Epithelial cell of prostate (primary cell): ENCODE measurements around the gene CHPF.

Experiments used
- DNase-seq: peaks from one replicate; pipeline ENCODE4 v3.0.0-alpha.2; 2011; ENCODE audit warnings: low read depth, low spot score
- H3K27ac ChIP-seq: fragments of 450-650 bp; 2 replicates; pipeline ENCODE4 v1.5.1; 2017; ENCODE audit warnings: mild to moderate bottlenecking

CHPF gene

GRCh38 chr2:219515874-219516629, 27.6 kb downstream of the CHPF start:
- no peak for DNase-seq
- no peak overlapping the region for H3K27ac ChIP-seq

GRCh38 chr2:219514836-219515235, 28.8 kb downstream of the CHPF start:
- H3K27ac ChIP-seq: no peak overlapping the region

GRCh38 chr2:219514196-219514761, 29.3 kb downstream of the CHPF start, which contains the start of gene ASIC4:
ASIC4 (plus strand) TSS chr2:219514482; CDS start chr2:219514725, 243 bp downstream.
- no peak for DNase-seq
- H3K27ac ChIP-seq: no peak within 1 kb of the TSS

More at GRCh38 chr2:219514836-219515235, 28.8 kb downstream of the CHPF start:
- DNase-seq: no peak

GRCh38 chr2:219513787-219514186, 29.8 kb downstream of the CHPF start:
- no peak for DNase-seq
- H3K27ac ChIP-seq: no peak overlapping the region

GRCh38 chr2:219512524-219513216, 30.9 kb downstream of the CHPF start:
- H3K27ac ChIP-seq: no peak overlapping the region
- DNase-seq: no peak

- DNase-seq: no peak
Observed at GRCh38 chr2:219511547-219512325, 31.9 kb downstream of the CHPF start.

GRCh38 chr2:219510512-219511135, 33.0 kb downstream of the CHPF start:
- no peak overlapping the region for H3K27ac ChIP-seq
- no peak for DNase-seq

More at GRCh38 chr2:219511547-219512325, 31.9 kb downstream of the CHPF start:
- no peak overlapping the region for H3K27ac ChIP-seq

GRCh38 chr2:219509780-219510511, 33.7 kb downstream of the CHPF start:
- no peak overlapping the region for H3K27ac ChIP-seq
- no peak for DNase-seq

GRCh38 chr2:219508971-219509779, 34.4 kb downstream of the CHPF start:
- no peak for DNase-seq
- no peak overlapping the region for H3K27ac ChIP-seq

GRCh38 chr2:219508444-219508734, 35.2 kb downstream of the CHPF start:
- no peak overlapping the region for H3K27ac ChIP-seq
- no peak for DNase-seq

GRCh38 chr2:219507581-219508443, 35.8 kb downstream of the CHPF start:
- no peak for DNase-seq
- H3K27ac ChIP-seq: no peak overlapping the region

GRCh38 chr2:219506802-219507526, 36.6 kb downstream of the CHPF start:
- no peak for DNase-seq
- H3K27ac ChIP-seq: no peak overlapping the region

- no peak overlapping the region for H3K27ac ChIP-seq
- DNase-seq: no peak
Observed at GRCh38 chr2:219506153-219506801, 37.3 kb downstream of the CHPF start.

- H3K27ac ChIP-seq: no peak overlapping the region
- DNase-seq: no peak
Observed at GRCh38 chr2:219505585-219505984, 38.0 kb downstream of the CHPF start.

GRCh38 chr2:219502618-219503017, 41.0 kb downstream of the CHPF start:
- H3K27ac ChIP-seq: no peak overlapping the region
- no peak for DNase-seq

- H3K27ac ChIP-seq: no peak overlapping the region
- no peak for DNase-seq
Observed at GRCh38 chr2:219501849-219502248, 41.8 kb downstream of the CHPF start.

- no peak for DNase-seq
- no peak overlapping the region for H3K27ac ChIP-seq
Observed at GRCh38 chr2:219500135-219500534, 43.5 kb downstream of the CHPF start.
